ENCODE results near the gene MRPL39.

Gene MRPL39

GRCh38 chr21:25565272-25566211 is 41.7 kb downstream of the MRPL39 start:
- Histone ChIP-seq H3K36me3 (ENCODE audit: control insufficient read depth, insufficient read depth, low read length) (peaks cover 24% of the 10 kb centered on the region), H3K4me3 (replicated peaks; ENCODE audit: low read depth, low read length) (peak overlapping the region; percentile 92), H3K27me3 (replicated peaks; ENCODE audit: control insufficient read depth, insufficient read depth, low read length) (no peaks in the 10 kb centered on the region)
- no peak for TF ChIP-seq CTCF (IDR thresholded peaks at IDR 0.05; ENCODE audit: insufficient read depth, low read length, poor library complexity, severe bottlenecking)
- no peak for DNase-seq (ENCODE audit: extremely low read depth, insufficient read length)

GRCh38 chr21:25564349-25564948 is 42.8 kb downstream of the MRPL39 start:
- DNase-seq (ENCODE audit: extremely low read depth, insufficient read length) = no peak
- H3K27me3 ChIP-seq (replicated peaks; ENCODE audit: control insufficient read depth, insufficient read depth, low read length) = no peaks in the 10 kb centered on the region
- H3K36me3 ChIP-seq (ENCODE audit: control insufficient read depth, insufficient read depth, low read length) = peaks cover 24% of the 10 kb centered on the region
- TF ChIP-seq CTCF (IDR thresholded peaks at IDR 0.05; ENCODE audit: insufficient read depth, low read length, poor library complexity, severe bottlenecking) = no peak
- H3K4me3 ChIP-seq (replicated peaks; ENCODE audit: low read depth, low read length) = peak overlapping the region; percentile 92

- Histone ChIP-seq H3K4me3 (replicated peaks; ENCODE audit: low read depth, low read length) (peak overlapping the region; percentile 92), H3K27me3 (replicated peaks; ENCODE audit: control insufficient read depth, insufficient read depth, low read length) (no peaks in the 10 kb centered on the region), H3K36me3 (ENCODE audit: control insufficient read depth, insufficient read depth, low read length) (peaks cover 24% of the 10 kb centered on the region)
- TF ChIP-seq CTCF (IDR thresholded peaks at IDR 0.05; ENCODE audit: insufficient read depth, low read length, poor library complexity, severe bottlenecking) = no peak
- DNase-seq (ENCODE audit: extremely low read depth, insufficient read length) = no peak
These were observed 43.7 kb downstream of the MRPL39 start for GRCh38 chr21:25563361-25564116.

- TF ChIP-seq CTCF (IDR thresholded peaks at IDR 0.05; ENCODE audit: insufficient read depth, low read length, poor library complexity, severe bottlenecking) = no peak
- peak overlapping the region; percentile 92 for H3K4me3 ChIP-seq (replicated peaks; ENCODE audit: low read depth, low read length)
These were observed 44.6 kb downstream of the MRPL39 start for GRCh38 chr21:25562660-25563059.

GRCh38 chr21:25561668-25562641 is 45.3 kb downstream of the MRPL39 start:
- peak; percentile 30 for TF ChIP-seq CTCF (IDR thresholded peaks at IDR 0.05; ENCODE audit: insufficient read depth, low read length, poor library complexity, severe bottlenecking)
- Histone ChIP-seq H3K36me3 (ENCODE audit: control insufficient read depth, insufficient read depth, low read length) (peaks cover 18% of the 10 kb centered on the region), H3K4me3 (replicated peaks; ENCODE audit: low read depth, low read length) (peak overlapping the region; percentile 92), H3K27me3 (replicated peaks; ENCODE audit: control insufficient read depth, insufficient read depth, low read length) (no peaks in the 10 kb centered on the region)
- peak; percentile 94 for DNase-seq (ENCODE audit: extremely low read depth, insufficient read length)

More at GRCh38 chr21:25562660-25563059, 44.6 kb downstream of the MRPL39 start:
- Histone ChIP-seq H3K36me3 (ENCODE audit: control insufficient read depth, insufficient read depth, low read length) (peaks cover 21% of the 10 kb centered on the region), H3K27me3 (replicated peaks; ENCODE audit: control insufficient read depth, insufficient read depth, low read length) (no peaks in the 10 kb centered on the region)
- no peak for DNase-seq (ENCODE audit: extremely low read depth, insufficient read length)
